Right atrium auricular region (tissue), 2 donors: ENCODE results near the gene CYP26B1. TPM values are rescaled to one million over a fixed set of nuclear protein-coding genes. Genes with fewer than 3 reads are reported as not detected.
A peak's percentile ranks its signal among the peaks of the same experiment; 100 is the strongest.

Source experiments
- DNase-seq: peaks from one replicate; pipeline ENCODE4 v3.0.0-alpha.2; 2019; ENCODE audit warnings: low spot score
- H3K27ac ChIP-seq, 2 donors: fragments of 200-600 bp; sonication (generic); 1 replicate in 1 of 2; 2 replicates in 1 of 2; pipeline ENCODE4 v1.5.1; 2016 to 2019
- H3K27me3 ChIP-seq, 2 donors: fragments of 200-600 bp; sonication (generic); one replicate each; pipeline versions ENCODE4 v1.5.1 to v1.6.0; 2017 to 2019
- H3K36me3 ChIP-seq: fragments of 200-600 bp; sonication (generic); one replicate; pipeline ENCODE4 v1.5.1; 2016
- H3K4me1 ChIP-seq, 2 donors: fragments of 200-600 bp; sonication (generic); one replicate each; pipeline versions ENCODE4 v1.5.1 to v1.6.0; 2017 to 2019
- H3K4me3 ChIP-seq, 2 donors: fragments of 200-600 bp; sonication (generic); 1 replicate in 1 of 2; 2 replicates in 1 of 2; pipeline ENCODE4 v1.5.1; 2017 to 2019; ENCODE audit warnings: mild to moderate bottlenecking in 1 of 2, moderate library complexity in 1 of 2
- H3K9me3 ChIP-seq, 2 donors: fragments of 200-600 bp; sonication (generic); one replicate each; pipeline ENCODE4 v1.5.1; 2019
- total RNA-seq, 2 donors: library from RNA; depleted of rRNA; stranded (reverse); fragments of >200 nt; gene quantifications; one replicate each; pipeline ENCODE4 v1.1.0, GENCODE V29; 2016
- TF ChIP-seq, protein P1 (sequence below), 2 donors: fragments of 200-600 bp; sonication (generic); IDR thresholded peaks; one replicate each; pipeline ENCODE4 v1.5.1; 2019; ENCODE audit warnings: antibody characterized with exemption in 2 of 2

The CYP26B1 gene
- total RNA-seq, 2 donors from 2014 or later, result 2.5 to 12.8 TPM

DNA sequence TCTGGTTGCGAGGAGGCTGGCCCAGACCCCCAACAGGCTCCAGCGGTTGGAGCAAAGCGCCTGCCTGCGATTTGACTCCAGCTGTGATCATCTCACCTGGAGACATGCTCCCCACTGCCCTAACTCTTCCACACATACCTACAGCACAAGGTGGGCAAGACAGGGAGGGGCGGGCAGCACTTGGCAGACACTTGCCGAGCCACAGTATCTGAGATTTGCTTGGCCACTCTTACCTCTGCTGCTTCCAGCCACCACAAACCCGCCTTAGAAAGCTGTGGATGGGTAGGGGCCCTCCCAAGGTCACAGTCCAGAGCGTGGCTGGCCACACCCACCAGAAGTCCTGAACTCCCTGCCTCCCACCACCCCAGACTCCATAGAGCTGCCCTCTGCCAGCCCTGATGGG, 8.2 kb downstream of the CYP26B1 start:
- TF ChIP-seq, protein P1, sequence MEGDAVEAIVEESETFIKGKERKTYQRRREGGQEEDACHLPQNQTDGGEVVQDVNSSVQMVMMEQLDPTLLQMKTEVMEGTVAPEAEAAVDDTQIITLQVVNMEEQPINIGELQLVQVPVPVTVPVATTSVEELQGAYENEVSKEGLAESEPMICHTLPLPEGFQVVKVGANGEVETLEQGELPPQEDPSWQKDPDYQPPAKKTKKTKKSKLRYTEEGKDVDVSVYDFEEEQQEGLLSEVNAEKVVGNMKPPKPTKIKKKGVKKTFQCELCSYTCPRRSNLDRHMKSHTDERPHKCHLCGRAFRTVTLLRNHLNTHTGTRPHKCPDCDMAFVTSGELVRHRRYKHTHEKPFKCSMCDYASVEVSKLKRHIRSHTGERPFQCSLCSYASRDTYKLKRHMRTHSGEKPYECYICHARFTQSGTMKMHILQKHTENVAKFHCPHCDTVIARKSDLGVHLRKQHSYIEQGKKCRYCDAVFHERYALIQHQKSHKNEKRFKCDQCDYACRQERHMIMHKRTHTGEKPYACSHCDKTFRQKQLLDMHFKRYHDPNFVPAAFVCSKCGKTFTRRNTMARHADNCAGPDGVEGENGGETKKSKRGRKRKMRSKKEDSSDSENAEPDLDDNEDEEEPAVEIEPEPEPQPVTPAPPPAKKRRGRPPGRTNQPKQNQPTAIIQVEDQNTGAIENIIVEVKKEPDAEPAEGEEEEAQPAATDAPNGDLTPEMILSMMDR (IDR thresholded peaks at IDR 0.05), result no peak
- H3K9me3 ChIP-seq, result no peaks in the 10 kb centered on the region
- no peaks in the 10 kb centered on the region for H3K27me3 ChIP-seq
- H3K36me3 ChIP-seq, result no peaks in the 10 kb centered on the region
- no peak overlapping the region for H3K4me3 ChIP-seq
- DNase-seq, result peak; percentile 38
- H3K27ac ChIP-seq, result no peak overlapping the region
- peaks cover 0 to 46% of the 10 kb centered on the region in 2 donors for H3K4me1 ChIP-seq

- no peaks in the 10 kb centered on the region for H3K9me3 ChIP-seq
- DNase-seq, result no peak
- H3K36me3 ChIP-seq, result no peaks in the 10 kb centered on the region
- H3K4me3 ChIP-seq, result no peak overlapping the region
- no peak overlapping the region for H3K27ac ChIP-seq
- no peaks in the 10 kb centered on the region for H3K27me3 ChIP-seq
- H3K4me1 ChIP-seq, result peaks cover 0 to 41% of the 10 kb centered on the region in 2 donors
- TF ChIP-seq, protein P1 (IDR thresholded peaks at IDR 0.05), result no peak
These were observed 8.7 kb downstream of the CYP26B1 start for GRCh38 chr2:72138921-72139381.

DNA sequence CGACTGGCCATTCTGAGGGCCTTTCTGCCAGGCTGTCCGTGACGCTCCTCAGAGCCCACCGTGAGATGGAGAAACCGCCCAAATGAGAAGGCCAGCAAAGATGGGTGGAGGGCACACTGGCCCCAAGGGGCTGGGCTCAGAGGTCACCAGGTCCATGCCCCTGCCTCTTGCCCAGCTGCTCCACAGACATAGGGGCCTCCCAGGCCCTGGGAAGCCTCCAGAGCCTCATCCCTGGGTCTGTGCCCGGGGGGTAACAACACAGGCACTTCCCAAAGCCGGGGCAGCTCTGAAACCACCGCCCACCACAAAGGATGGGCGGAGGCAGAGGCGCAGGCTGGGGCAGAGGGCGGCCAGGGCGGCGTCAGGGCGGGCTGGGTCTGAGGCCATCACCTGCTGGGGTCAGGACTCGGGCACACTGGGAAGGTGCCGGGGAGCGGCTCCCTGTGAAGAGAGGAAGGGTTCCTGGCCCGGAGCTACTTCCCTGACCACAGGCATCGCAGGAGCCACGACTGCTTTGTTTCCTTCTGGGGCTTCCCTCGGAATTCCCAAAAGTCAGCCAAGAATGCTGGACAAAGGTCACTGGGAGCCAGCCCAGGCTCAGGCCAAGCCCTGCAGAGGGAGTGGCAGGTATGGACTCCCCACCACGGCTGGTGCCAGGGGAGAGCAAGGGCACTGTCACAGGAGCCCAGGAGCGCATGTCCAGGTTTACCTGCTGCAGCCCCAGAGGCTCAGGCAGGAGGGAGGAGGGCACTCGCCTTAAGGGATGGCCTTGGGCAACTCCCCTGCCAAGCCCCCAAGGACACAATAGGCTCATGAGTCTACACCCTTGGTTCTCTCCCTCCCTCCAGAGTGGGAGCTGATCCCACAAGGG, 9.4 kb downstream of the CYP26B1 start:
- TF ChIP-seq, protein P1 (IDR thresholded peaks at IDR 0.05), result no peak
- Histone ChIP-seq H3K9me3 (no peaks in the 10 kb centered on the region), H3K27me3 (no peaks in the 10 kb centered on the region), H3K4me3 (no peak overlapping the region), H3K4me1 (peaks cover 0 to 34% of the 10 kb centered on the region in 2 donors), H3K27ac (no peak overlapping the region), H3K36me3 (no peaks in the 10 kb centered on the region)
- no peak for DNase-seq

- no peak overlapping the region for H3K27ac ChIP-seq
- H3K9me3 ChIP-seq, result no peaks in the 10 kb centered on the region
- DNase-seq, result no peak
- no peaks in the 10 kb centered on the region for H3K36me3 ChIP-seq
- peaks cover 0 to 27% of the 10 kb centered on the region in 2 donors for H3K4me1 ChIP-seq
- H3K27me3 ChIP-seq, result no peaks in the 10 kb centered on the region
- TF ChIP-seq, protein P1 (IDR thresholded peaks at IDR 0.05), result peak; percentile 91 to 95
- no peak overlapping the region for H3K4me3 ChIP-seq
These were observed 10.1 kb downstream of the CYP26B1 start for GRCh38 chr2:72137498-72138010.

DNA sequence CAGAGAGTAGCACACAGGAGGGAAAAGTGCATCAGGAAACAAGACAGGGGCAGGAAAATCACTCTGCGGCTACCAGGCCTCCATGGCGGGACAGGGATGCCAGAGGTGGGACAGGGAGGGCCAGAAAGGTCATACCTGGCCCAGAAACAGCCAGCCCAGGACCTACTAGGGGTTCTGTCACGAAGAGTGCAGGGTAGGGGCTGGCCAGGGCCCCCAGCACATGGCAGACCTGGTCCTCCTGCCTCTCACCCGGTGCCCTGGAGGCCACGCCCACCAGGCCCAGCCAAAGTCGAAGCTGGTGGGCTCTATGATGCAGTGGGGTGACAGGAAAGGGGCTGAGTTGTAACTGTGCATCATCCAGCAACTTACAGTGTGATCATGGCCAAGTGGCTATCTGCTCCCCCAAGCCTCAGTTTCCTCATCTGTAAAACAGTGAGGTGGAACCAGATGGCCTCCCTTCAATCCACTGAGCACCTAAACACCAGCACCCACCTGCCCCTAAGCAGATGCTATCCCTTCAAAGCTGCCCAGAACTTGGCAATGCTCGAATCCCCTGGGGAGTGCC, 10.6 kb downstream of the CYP26B1 start:
- H3K27me3 ChIP-seq, result no peaks in the 10 kb centered on the region
- H3K36me3 ChIP-seq, result no peaks in the 10 kb centered on the region
- TF ChIP-seq, protein P1 (IDR thresholded peaks at IDR 0.05), result no peak
- H3K4me1 ChIP-seq, result peaks cover 0 to 21% of the 10 kb centered on the region in 2 donors
- no peaks in the 10 kb centered on the region for H3K9me3 ChIP-seq
- DNase-seq, result no peak
- H3K4me3 ChIP-seq, result no peak overlapping the region
- no peak overlapping the region for H3K27ac ChIP-seq
